Panc1 (cell line): ENCODE results near the gene ACMSD. TPM values are rescaled to one million over a fixed set of nuclear protein-coding genes. Genes with fewer than 3 reads are reported as not detected.

Experiments used
- ATAC-seq: fragments of 200-7000 bp; cut with Tn5 transposase; 2 replicates; pipeline ENCODE4 v1.9.1; 2020; ENCODE audit warnings: mild to moderate bottlenecking, moderate library complexity
- BruUV-seq: library from RNA; stranded (reverse); fragments of 400-500 nt; replicated peaks from 2 replicates; lab custom pipeline; 2021; lab: Mats Ljungman, UMichigan
- CTCF ChIA-PET: fragments of 300-600 bp; sonication (Branson Sonifier 250); formaldehyde crosslinking; loops from one replicate; lab custom pipeline; 2022; ENCODE audit warnings: antibody characterized with exemption; lab: Charles Lee
- POLR2A ChIA-PET: fragments of 300-600 bp; sonication (Branson Sonifier 250); formaldehyde crosslinking; loops from one replicate; lab custom pipeline; 2022; ENCODE audit warnings: antibody characterized with exemption; lab: Charles Lee
- DNase-seq: peaks from one replicate; pipeline ENCODE4 v3.0.0-alpha.2; 2010; ENCODE audit warnings: low read depth, low spot score
- H3K27ac ChIP-seq: 2 replicates; pipeline ENCODE4 v1.5.1; 2011; ENCODE audit warnings: mild to moderate bottlenecking, low read length, inconsistent platforms
- H3K27me3 ChIP-seq: fragments of 200-500 bp; sonication (Bioruptor generic); 2 replicates; pipeline ENCODE4 v1.6.0; 2014; ENCODE audit warnings: low read length, inconsistent platforms; ENCODE audit not compliant: control insufficient read depth, insufficient read depth
- H3K36me3 ChIP-seq: fragments of 200-500 bp; sonication (Bioruptor generic); 2 replicates; pipeline ENCODE4 v1.5.1; 2014; ENCODE audit warnings: inconsistent platforms, mild to moderate bottlenecking, low read length, moderate library complexity; ENCODE audit not compliant: control insufficient read depth, insufficient read depth
- H3K4me1 ChIP-seq: 2 replicates; pipeline ENCODE4 v1.5.1; 2011; ENCODE audit warnings: inconsistent platforms, mild to moderate bottlenecking, low read length, moderate library complexity; ENCODE audit not compliant: control insufficient read depth, insufficient read depth
- H3K4me3 ChIP-seq, 2 experiments: 2 replicates each; pipeline ENCODE4 v1.5.1; 2011 to 2012; ENCODE audit warnings: low read depth in 2 of 2, low read length in 2 of 2, mild to moderate bottlenecking in 2 of 2, inconsistent platforms in 1 of 2, moderate library complexity in 1 of 2
- H3K9me3 ChIP-seq: fragments of 200-500 bp; sonication (Bioruptor generic); 2 replicates; pipeline ENCODE4 v1.5.1; 2014; ENCODE audit warnings: low read depth, mild to moderate bottlenecking, inconsistent platforms, low read length, moderate library complexity; ENCODE audit not compliant: control insufficient read depth, insufficient read depth
- POLR2AphosphoS5 ChIP-seq: IDR thresholded peaks from 2 replicates; pipeline ENCODE4 v1.6.1; 2012; ENCODE audit warnings: mild to moderate bottlenecking, low read depth, low read length, moderate library complexity
- REST ChIP-seq, 2 experiments: IDR thresholded peaks; 2 replicates each; pipeline ENCODE4 v1.6.1; 2011 to 2012; ENCODE audit warnings: low read depth in 2 of 2, control low read depth in 1 of 2, low read length in 1 of 2, mild to moderate bottlenecking in 1 of 2, moderate library complexity in 1 of 2; ENCODE audit not compliant: insufficient read depth in 1 of 2
- SIN3A ChIP-seq: IDR thresholded peaks from 2 replicates; pipeline ENCODE4 v1.6.1; 2012; ENCODE audit warnings: low read depth, mild to moderate bottlenecking, low read length, moderate library complexity, borderline replicate concordance; ENCODE audit not compliant: insufficient read depth
- TCF7L2 ChIP-seq: IDR thresholded peaks from 2 replicates; pipeline ENCODE4 v1.6.1; 2011; ENCODE audit warnings: mild to moderate bottlenecking, low read depth, low read length, inconsistent platforms
- in situ Hi-C: cut with HindIII; loops from 2 replicates; pipeline ENCODE4 v1.10.0; 2016; ENCODE audit warnings: low sequenced_read_pairs, low pct_unique_long_range_greater_than_20kb
- intact Hi-C: fragments of 100-400 bp; cut with micrococcal nuclease; formaldehyde crosslinking; loops from one replicate; pipeline ENCODE4 v1.10.0; 2022; ENCODE audit not compliant: unreplicated experiment
- total RNA-seq: library from RNA; stranded (reverse); gene quantifications from one replicate; pipeline ENCODE4 v1.2.1, GENCODE V29; 2021; ENCODE audit not compliant: unreplicated experiment
- TF ChIP-seq, protein P1 (sequence below): fragments of 450-650 bp; IDR thresholded peaks from 2 replicates; pipeline ENCODE4 v1.5.1; 2017; ENCODE audit warnings: mild to moderate bottlenecking

ACMSD gene
- total RNA-seq, 1 experiment from 2014 or later, result not detected

GRCh38 chr2:134944975-134945374 lies 106.6 kb downstream of the ACMSD start:
- no TSS peak for BruUV-seq
- DNase-seq (no peak), ATAC-seq (no peak)
- no peak for TF ChIP-seq TCF7L2
- no peak for TF ChIP-seq SIN3A
- no peak for TF ChIP-seq POLR2AphosphoS5
- TF ChIP-seq REST (IDR thresholded peaks at IDR 0.05; ENCODE audit: insufficient read depth in 1 of 2, low read depth in 2 of 2, low read length in 1 of 2), result no peak
- TF ChIP-seq, protein P1, sequence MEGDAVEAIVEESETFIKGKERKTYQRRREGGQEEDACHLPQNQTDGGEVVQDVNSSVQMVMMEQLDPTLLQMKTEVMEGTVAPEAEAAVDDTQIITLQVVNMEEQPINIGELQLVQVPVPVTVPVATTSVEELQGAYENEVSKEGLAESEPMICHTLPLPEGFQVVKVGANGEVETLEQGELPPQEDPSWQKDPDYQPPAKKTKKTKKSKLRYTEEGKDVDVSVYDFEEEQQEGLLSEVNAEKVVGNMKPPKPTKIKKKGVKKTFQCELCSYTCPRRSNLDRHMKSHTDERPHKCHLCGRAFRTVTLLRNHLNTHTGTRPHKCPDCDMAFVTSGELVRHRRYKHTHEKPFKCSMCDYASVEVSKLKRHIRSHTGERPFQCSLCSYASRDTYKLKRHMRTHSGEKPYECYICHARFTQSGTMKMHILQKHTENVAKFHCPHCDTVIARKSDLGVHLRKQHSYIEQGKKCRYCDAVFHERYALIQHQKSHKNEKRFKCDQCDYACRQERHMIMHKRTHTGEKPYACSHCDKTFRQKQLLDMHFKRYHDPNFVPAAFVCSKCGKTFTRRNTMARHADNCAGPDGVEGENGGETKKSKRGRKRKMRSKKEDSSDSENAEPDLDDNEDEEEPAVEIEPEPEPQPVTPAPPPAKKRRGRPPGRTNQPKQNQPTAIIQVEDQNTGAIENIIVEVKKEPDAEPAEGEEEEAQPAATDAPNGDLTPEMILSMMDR, result no peak
- no peak overlapping the region for H3K27ac ChIP-seq
- intact Hi-C loops (no loop called here), in situ Hi-C loops (no loop called here)
- peaks cover 37% of the 10 kb centered on the region for H3K36me3 ChIP-seq
- CTCF ChIA-PET, result no interaction called here
- no peaks in the 10 kb centered on the region for H3K9me3 ChIP-seq
- no peaks in the 10 kb centered on the region for H3K27me3 ChIP-seq
- POLR2A ChIA-PET, result no interaction called here
- H3K4me3 ChIP-seq, result no peak overlapping the region
- H3K4me1 ChIP-seq, result no peaks in the 10 kb centered on the region

DNA sequence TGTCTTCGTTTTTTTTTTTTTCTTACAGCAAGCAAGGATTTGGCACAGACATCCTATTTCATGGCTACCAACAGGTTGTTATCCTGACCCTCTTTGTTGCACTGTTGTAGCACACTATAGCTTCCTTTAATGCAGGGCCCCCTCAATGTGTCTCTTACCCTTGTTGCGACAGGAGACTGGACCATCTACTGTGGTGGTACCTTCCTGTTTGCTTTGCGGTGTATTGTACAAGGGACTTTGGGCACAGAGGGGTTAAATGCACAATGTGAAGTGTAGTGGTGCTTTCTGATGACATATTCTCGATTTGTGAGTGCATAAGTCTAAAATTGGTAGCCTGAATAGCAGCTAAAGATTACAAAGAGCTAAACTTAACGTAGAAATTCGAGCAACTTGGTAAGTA lies 107.7 kb downstream of the ACMSD start:
- POLR2A ChIA-PET, result no interaction called here
- CTCF ChIA-PET, result interaction anchor here (0.6 kb wide), 1 partner anchor 33 kb away, joined by 3 read pairs; no protein-coding TSS in a partner anchor
- peaks cover 36% of the 10 kb centered on the region for H3K36me3 ChIP-seq

More for the DNA sequence above, 107.7 kb downstream of the ACMSD start:
- Histone ChIP-seq H3K9me3 (no peaks in the 10 kb centered on the region), H3K4me3 (no peak overlapping the region), H3K27ac (no peak overlapping the region), H3K27me3 (no peaks in the 10 kb centered on the region), H3K4me1 (no peaks in the 10 kb centered on the region)
- no peak for DNase-seq
- in situ Hi-C loops (no loop called here), intact Hi-C loops (no loop called here)
- ATAC-seq, result no peak
- TF ChIP-seq POLR2AphosphoS5, result no peak
- TF ChIP-seq TCF7L2, result no peak
- no peak for TF ChIP-seq REST (IDR thresholded peaks at IDR 0.05; ENCODE audit: insufficient read depth in 1 of 2, low read depth in 2 of 2, low read length in 1 of 2)
- BruUV-seq, result no TSS peak
